C4-2B (cell line): Measurements from ENCODE around the gene ABTB1.

Experiments used
- H3K27ac ChIP-seq: fragments of 450-650 bp; 2 replicates; pipeline ENCODE4 v1.5.1; 2017
- CTCF ChIP-seq: fragments of 450-650 bp; conservative IDR thresholded peaks from 2 replicates; pipeline ENCODE4 v1.5.1; 2017; ENCODE audit warnings: mild to moderate bottlenecking
- ZFX ChIP-seq: fragments of 450-650 bp; IDR thresholded peaks from 2 replicates; pipeline ENCODE4 v1.6.1; 2017

The ABTB1 gene

DNA sequence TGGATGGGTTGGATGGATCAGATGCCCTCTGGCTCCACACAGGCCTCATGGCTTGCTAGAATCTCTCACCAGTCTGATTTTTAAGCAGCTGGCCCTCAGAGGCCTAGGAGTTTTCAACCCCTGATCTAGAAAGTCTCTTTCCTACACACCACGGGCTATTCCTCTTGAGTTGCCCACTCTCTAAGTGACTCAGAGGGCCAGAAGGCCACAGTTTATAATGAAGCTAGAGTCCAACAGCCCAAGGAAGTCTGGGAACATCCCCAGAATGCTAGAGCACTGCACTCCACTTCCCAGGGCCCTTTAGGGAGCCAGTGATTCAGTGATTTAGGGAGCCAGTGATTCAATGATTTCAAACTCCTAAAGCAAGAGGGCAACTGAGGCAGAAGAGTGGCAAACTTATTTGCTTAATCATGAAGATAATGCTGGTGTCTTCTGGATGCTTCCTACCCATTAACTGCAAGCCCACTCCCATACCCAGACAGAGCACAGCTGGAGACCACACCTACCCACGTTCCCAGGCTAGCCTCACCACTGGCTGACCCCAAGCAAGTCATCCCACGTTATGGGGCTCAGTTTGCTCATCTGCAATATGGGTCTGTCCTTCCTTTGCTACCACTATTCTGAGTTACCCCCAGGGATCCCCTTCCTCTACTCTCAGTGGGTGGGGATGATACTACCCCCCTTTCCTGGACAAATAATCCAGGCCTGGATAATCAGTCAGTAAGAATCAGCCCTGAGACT, 36.7 kb downstream of the ABTB1 start:
- no peak for TF ChIP-seq ZFX
- TF ChIP-seq CTCF, result no peak
- no peak overlapping the region for H3K27ac ChIP-seq

- H3K27ac ChIP-seq, result no peak overlapping the region
- TF ChIP-seq ZFX (no peak), CTCF (no peak)
These were observed 37.6 kb downstream of the ABTB1 start for GRCh38 chr3:127710155-127710941.

GRCh38 chr3:127711021-127711695, 38.4 kb downstream of the ABTB1 start:
- TF ChIP-seq CTCF (no peak), ZFX (no peak)
- H3K27ac ChIP-seq, result no peak overlapping the region

DNA sequence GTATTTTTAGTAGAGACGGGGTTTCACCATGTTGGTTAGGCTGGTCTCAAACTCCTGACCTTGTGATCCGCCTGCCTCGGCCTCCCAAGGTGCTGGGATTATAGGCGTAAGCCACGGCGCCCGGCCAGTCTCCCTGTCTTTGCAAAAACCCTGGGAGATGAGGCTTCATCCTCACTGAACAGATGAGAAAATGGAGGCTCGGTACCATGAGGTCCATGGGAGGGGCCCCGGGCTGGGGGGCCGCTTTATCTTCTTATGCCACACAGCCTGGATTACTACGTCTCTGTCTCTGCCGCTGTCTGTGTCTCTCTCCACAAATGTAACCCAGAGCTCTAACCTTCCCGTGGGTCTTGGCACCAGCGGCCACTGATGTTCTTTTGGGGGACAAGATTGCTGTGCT, 39.1 kb downstream of the ABTB1 start:
- TF ChIP-seq CTCF (no peak), ZFX (no peak)
- no peak overlapping the region for H3K27ac ChIP-seq

DNA sequence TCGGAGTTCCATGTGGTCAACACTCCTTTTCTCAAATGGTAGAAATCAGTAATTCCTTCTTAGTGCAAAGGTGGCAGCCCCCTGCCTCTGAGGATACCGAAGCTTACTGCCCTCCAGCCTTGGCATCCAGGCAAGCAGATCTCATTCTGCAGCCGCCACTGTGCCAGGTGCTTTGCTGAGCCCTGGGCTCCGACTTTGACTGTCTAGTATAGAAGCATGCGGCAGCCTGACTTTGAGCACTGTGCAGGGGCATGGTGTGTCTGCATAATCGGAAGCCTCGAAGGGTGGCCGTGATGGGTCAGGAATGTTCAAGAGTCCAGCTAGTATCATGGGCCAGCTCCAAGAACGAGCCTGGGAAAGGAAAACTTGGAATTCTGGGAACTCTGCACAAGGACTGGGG, 39.7 kb downstream of the ABTB1 start:
- TF ChIP-seq CTCF (no peak), ZFX (no peak)
- no peak overlapping the region for H3K27ac ChIP-seq

DNA sequence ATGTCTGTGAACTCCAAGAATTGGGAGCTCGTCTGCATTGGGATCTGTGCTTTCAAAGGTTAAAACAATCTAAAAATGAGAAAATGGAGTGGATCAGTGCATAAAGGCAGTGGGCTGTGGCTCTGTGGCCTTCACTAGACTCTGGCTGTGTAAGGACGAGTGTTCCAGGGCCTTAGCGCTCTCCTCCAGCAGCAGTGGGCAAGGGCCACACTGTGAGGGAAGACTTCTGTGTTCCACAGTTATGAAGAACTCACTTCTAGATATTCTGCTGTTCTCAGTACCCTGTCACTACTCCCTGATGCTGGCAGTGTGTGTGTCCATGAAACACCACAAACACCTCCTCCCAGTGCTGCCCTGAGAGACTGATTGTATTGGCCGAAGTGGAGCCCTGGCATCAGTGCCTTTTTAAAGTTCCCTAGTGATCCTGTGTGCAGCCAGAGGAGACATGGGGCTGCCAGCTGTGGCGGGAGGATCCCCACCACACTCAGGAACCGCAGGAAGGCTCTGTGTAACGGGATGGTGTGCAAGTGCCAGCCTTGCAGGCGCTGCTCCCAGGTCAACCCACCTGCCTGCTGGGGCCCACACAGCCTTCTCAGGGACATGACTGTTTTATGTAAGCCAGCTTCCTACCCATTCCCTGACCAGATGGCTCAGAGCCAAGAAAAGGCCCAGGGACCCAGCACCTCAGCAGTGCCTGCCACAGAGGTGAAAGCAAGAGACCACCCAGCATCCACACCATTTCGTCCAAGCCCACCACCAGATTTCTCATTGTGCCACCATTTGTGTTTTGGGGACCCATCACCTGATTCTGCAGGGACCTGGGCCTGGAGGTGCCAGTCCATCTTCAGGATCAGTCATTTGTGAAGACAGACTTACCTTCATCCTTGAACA, 40.4 kb downstream of the ABTB1 start:
- no peak for TF ChIP-seq ZFX
- no peak for TF ChIP-seq CTCF
- H3K27ac ChIP-seq, result no peak overlapping the region
